A549 (cell line): Measurements from ENCODE around the gene ITGA7.

Source experiments
- NFE2L2 ChIP-seq: fragments of 150-350 bp; conservative IDR thresholded peaks from 2 replicates; pipeline ENCODE4 v1.6.1; 2014; ENCODE audit warnings: low read length
- TF ChIP-seq, protein P1 (sequence below): fragments of >200 bp; sonication (Bioruptor Twin); formaldehyde crosslinking; IDR thresholded peaks from 3 replicates; pipeline ENCODE4 v1.5.1; 2016

DNA sequence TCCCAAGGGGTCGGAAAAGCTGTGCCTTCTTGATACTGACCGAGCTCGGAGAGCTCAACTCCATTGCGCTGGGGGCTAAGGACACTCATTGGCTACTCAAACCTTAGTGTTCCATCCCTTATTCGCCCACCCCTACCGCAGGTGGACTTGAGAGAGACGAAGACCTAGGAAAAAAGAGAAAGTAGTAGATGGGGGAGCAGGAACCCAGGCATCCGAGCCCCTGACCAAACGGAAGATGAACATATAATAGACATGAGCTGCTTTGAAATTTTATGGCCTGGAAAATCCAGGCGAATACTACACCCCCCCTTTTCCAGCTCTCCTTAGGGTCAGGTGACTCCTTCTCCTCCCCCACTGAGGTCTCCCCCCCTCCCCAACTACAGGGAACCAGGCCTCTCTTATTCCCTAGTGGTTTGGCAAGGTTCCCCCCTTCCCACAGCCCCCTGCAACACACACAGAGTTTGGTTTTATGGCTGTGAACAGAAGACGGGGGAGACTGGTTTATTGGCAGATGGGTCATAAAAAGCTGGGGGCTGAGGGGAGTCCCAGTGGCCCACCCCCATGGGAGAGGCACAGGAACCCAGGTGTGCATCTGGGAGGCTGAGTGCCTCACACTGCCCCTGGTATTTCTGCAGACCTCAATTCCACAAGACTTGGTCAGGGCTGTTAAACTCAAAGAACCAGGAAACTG is 36.8 kb upstream of the ITGA7 start:
- TF ChIP-seq, protein P1, sequence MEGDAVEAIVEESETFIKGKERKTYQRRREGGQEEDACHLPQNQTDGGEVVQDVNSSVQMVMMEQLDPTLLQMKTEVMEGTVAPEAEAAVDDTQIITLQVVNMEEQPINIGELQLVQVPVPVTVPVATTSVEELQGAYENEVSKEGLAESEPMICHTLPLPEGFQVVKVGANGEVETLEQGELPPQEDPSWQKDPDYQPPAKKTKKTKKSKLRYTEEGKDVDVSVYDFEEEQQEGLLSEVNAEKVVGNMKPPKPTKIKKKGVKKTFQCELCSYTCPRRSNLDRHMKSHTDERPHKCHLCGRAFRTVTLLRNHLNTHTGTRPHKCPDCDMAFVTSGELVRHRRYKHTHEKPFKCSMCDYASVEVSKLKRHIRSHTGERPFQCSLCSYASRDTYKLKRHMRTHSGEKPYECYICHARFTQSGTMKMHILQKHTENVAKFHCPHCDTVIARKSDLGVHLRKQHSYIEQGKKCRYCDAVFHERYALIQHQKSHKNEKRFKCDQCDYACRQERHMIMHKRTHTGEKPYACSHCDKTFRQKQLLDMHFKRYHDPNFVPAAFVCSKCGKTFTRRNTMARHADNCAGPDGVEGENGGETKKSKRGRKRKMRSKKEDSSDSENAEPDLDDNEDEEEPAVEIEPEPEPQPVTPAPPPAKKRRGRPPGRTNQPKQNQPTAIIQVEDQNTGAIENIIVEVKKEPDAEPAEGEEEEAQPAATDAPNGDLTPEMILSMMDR: no peak
- TF ChIP-seq NFE2L2: no peak
